Measurements from ENCODE around the gene ASAP2.

Gene ASAP2

GRCh38 chr2:9249020-9249800 is 42.6 kb downstream of the ASAP2 start:
- H3K4me1 ChIP-seq (ENCODE audit: control insufficient read depth, insufficient read depth, low read length, poor library complexity, severe bottlenecking): no peaks in the 10 kb centered on the region
- DNase-seq: no peak
- no peaks in the 10 kb centered on the region for H3K36me3 ChIP-seq (ENCODE audit: control insufficient read depth, insufficient read depth, low read length)
- no peaks in the 10 kb centered on the region for H3K27me3 ChIP-seq (replicated peaks; ENCODE audit: control insufficient read depth, insufficient read depth, low read length, poor library complexity, severe bottlenecking)
- H3K9me3 ChIP-seq (ENCODE audit: control insufficient read depth, low read length): no peaks in the 10 kb centered on the region
- H3K4me3 ChIP-seq (ENCODE audit: insufficient read depth, low read depth, low read length, poor library complexity, severe bottlenecking): no peak overlapping the region
- no peak overlapping the region for H3K27ac ChIP-seq (ENCODE audit: insufficient read depth, low read length, poor library complexity, severe bottlenecking)

GRCh38 chr2:9250091-9250490 is 43.5 kb downstream of the ASAP2 start:
- Histone ChIP-seq H3K36me3 (ENCODE audit: control insufficient read depth, insufficient read depth, low read length) (no peaks in the 10 kb centered on the region), H3K9me3 (ENCODE audit: control insufficient read depth, low read length) (no peaks in the 10 kb centered on the region), H3K27ac (ENCODE audit: insufficient read depth, low read length, poor library complexity, severe bottlenecking) (no peak overlapping the region), H3K4me1 (ENCODE audit: control insufficient read depth, insufficient read depth, low read length, poor library complexity, severe bottlenecking) (no peaks in the 10 kb centered on the region), H3K27me3 (replicated peaks; ENCODE audit: control insufficient read depth, insufficient read depth, low read length, poor library complexity, severe bottlenecking) (no peaks in the 10 kb centered on the region), H3K4me3 (ENCODE audit: insufficient read depth, low read depth, low read length, poor library complexity, severe bottlenecking) (no peak overlapping the region)
- no peak for DNase-seq

GRCh38 chr2:9250498-9251153 is 44.0 kb downstream of the ASAP2 start:
- Histone ChIP-seq H3K4me1 (ENCODE audit: control insufficient read depth, insufficient read depth, low read length, poor library complexity, severe bottlenecking) (no peaks in the 10 kb centered on the region), H3K27ac (ENCODE audit: insufficient read depth, low read length, poor library complexity, severe bottlenecking) (no peak overlapping the region), H3K9me3 (ENCODE audit: control insufficient read depth, low read length) (no peaks in the 10 kb centered on the region), H3K36me3 (ENCODE audit: control insufficient read depth, insufficient read depth, low read length) (no peaks in the 10 kb centered on the region), H3K27me3 (replicated peaks; ENCODE audit: control insufficient read depth, insufficient read depth, low read length, poor library complexity, severe bottlenecking) (no peaks in the 10 kb centered on the region), H3K4me3 (ENCODE audit: insufficient read depth, low read depth, low read length, poor library complexity, severe bottlenecking) (no peak overlapping the region)
- DNase-seq: no peak

- Histone ChIP-seq H3K4me3 (ENCODE audit: insufficient read depth, low read depth, low read length, poor library complexity, severe bottlenecking) (no peak overlapping the region), H3K4me1 (ENCODE audit: control insufficient read depth, insufficient read depth, low read length, poor library complexity, severe bottlenecking) (no peaks in the 10 kb centered on the region), H3K27me3 (replicated peaks; ENCODE audit: control insufficient read depth, insufficient read depth, low read length, poor library complexity, severe bottlenecking) (no peaks in the 10 kb centered on the region), H3K36me3 (ENCODE audit: control insufficient read depth, insufficient read depth, low read length) (no peaks in the 10 kb centered on the region), H3K9me3 (ENCODE audit: control insufficient read depth, low read length) (no peaks in the 10 kb centered on the region), H3K27ac (ENCODE audit: insufficient read depth, low read length, poor library complexity, severe bottlenecking) (no peak overlapping the region)
- DNase-seq: no peak
These were observed 44.8 kb downstream of the ASAP2 start for GRCh38 chr2:9251154-9252001.

- Histone ChIP-seq H3K4me3 (ENCODE audit: insufficient read depth, low read depth, low read length, poor library complexity, severe bottlenecking) (no peak overlapping the region), H3K27me3 (replicated peaks; ENCODE audit: control insufficient read depth, insufficient read depth, low read length, poor library complexity, severe bottlenecking) (no peaks in the 10 kb centered on the region), H3K4me1 (ENCODE audit: control insufficient read depth, insufficient read depth, low read length, poor library complexity, severe bottlenecking) (no peaks in the 10 kb centered on the region), H3K36me3 (ENCODE audit: control insufficient read depth, insufficient read depth, low read length) (no peaks in the 10 kb centered on the region), H3K27ac (ENCODE audit: insufficient read depth, low read length, poor library complexity, severe bottlenecking) (no peak overlapping the region), H3K9me3 (ENCODE audit: control insufficient read depth, low read length) (no peaks in the 10 kb centered on the region)
- no peak for DNase-seq
These were observed 45.4 kb downstream of the ASAP2 start for GRCh38 chr2:9252002-9252357.

- Histone ChIP-seq H3K27me3 (replicated peaks; ENCODE audit: control insufficient read depth, insufficient read depth, low read length, poor library complexity, severe bottlenecking) (no peaks in the 10 kb centered on the region), H3K27ac (ENCODE audit: insufficient read depth, low read length, poor library complexity, severe bottlenecking) (no peak overlapping the region), H3K36me3 (ENCODE audit: control insufficient read depth, insufficient read depth, low read length) (no peaks in the 10 kb centered on the region), H3K4me1 (ENCODE audit: control insufficient read depth, insufficient read depth, low read length, poor library complexity, severe bottlenecking) (no peaks in the 10 kb centered on the region), H3K9me3 (ENCODE audit: control insufficient read depth, low read length) (no peaks in the 10 kb centered on the region), H3K4me3 (ENCODE audit: insufficient read depth, low read depth, low read length, poor library complexity, severe bottlenecking) (no peak overlapping the region)
- DNase-seq: no peak
These were observed 48.8 kb downstream of the ASAP2 start for GRCh38 chr2:9255416-9255815.

- DNase-seq: no peak
- Histone ChIP-seq H3K4me1 (ENCODE audit: control insufficient read depth, insufficient read depth, low read length, poor library complexity, severe bottlenecking) (no peaks in the 10 kb centered on the region), H3K9me3 (ENCODE audit: control insufficient read depth, low read length) (no peaks in the 10 kb centered on the region), H3K36me3 (ENCODE audit: control insufficient read depth, insufficient read depth, low read length) (no peaks in the 10 kb centered on the region), H3K27ac (ENCODE audit: insufficient read depth, low read length, poor library complexity, severe bottlenecking) (no peak overlapping the region), H3K4me3 (ENCODE audit: insufficient read depth, low read depth, low read length, poor library complexity, severe bottlenecking) (no peak overlapping the region), H3K27me3 (replicated peaks; ENCODE audit: control insufficient read depth, insufficient read depth, low read length, poor library complexity, severe bottlenecking) (no peaks in the 10 kb centered on the region)
These were observed 49.5 kb downstream of the ASAP2 start for GRCh38 chr2:9256147-9256546.

- Histone ChIP-seq H3K27me3 (replicated peaks; ENCODE audit: control insufficient read depth, insufficient read depth, low read length, poor library complexity, severe bottlenecking) (no peaks in the 10 kb centered on the region), H3K36me3 (ENCODE audit: control insufficient read depth, insufficient read depth, low read length) (no peaks in the 10 kb centered on the region), H3K4me1 (ENCODE audit: control insufficient read depth, insufficient read depth, low read length, poor library complexity, severe bottlenecking) (no peaks in the 10 kb centered on the region), H3K9me3 (ENCODE audit: control insufficient read depth, low read length) (no peaks in the 10 kb centered on the region), H3K4me3 (ENCODE audit: insufficient read depth, low read depth, low read length, poor library complexity, severe bottlenecking) (no peak overlapping the region), H3K27ac (ENCODE audit: insufficient read depth, low read length, poor library complexity, severe bottlenecking) (no peak overlapping the region)
- DNase-seq: no peak
These were observed 50.0 kb downstream of the ASAP2 start for GRCh38 chr2:9256570-9257043.

GRCh38 chr2:9258501-9258900 is 51.9 kb downstream of the ASAP2 start:
- Histone ChIP-seq H3K4me3 (ENCODE audit: insufficient read depth, low read depth, low read length, poor library complexity, severe bottlenecking) (no peak overlapping the region), H3K9me3 (ENCODE audit: control insufficient read depth, low read length) (no peaks in the 10 kb centered on the region), H3K4me1 (ENCODE audit: control insufficient read depth, insufficient read depth, low read length, poor library complexity, severe bottlenecking) (no peaks in the 10 kb centered on the region), H3K36me3 (ENCODE audit: control insufficient read depth, insufficient read depth, low read length) (no peaks in the 10 kb centered on the region), H3K27me3 (replicated peaks; ENCODE audit: control insufficient read depth, insufficient read depth, low read length, poor library complexity, severe bottlenecking) (no peaks in the 10 kb centered on the region), H3K27ac (ENCODE audit: insufficient read depth, low read length, poor library complexity, severe bottlenecking) (no peak overlapping the region)
- DNase-seq: no peak

GRCh38 chr2:9258953-9259399 is 52.4 kb downstream of the ASAP2 start:
- Histone ChIP-seq H3K4me3 (ENCODE audit: insufficient read depth, low read depth, low read length, poor library complexity, severe bottlenecking) (no peak overlapping the region), H3K27ac (ENCODE audit: insufficient read depth, low read length, poor library complexity, severe bottlenecking) (no peak overlapping the region), H3K9me3 (ENCODE audit: control insufficient read depth, low read length) (no peaks in the 10 kb centered on the region), H3K36me3 (ENCODE audit: control insufficient read depth, insufficient read depth, low read length) (no peaks in the 10 kb centered on the region), H3K27me3 (replicated peaks; ENCODE audit: control insufficient read depth, insufficient read depth, low read length, poor library complexity, severe bottlenecking) (no peaks in the 10 kb centered on the region), H3K4me1 (ENCODE audit: control insufficient read depth, insufficient read depth, low read length, poor library complexity, severe bottlenecking) (no peaks in the 10 kb centered on the region)
- DNase-seq: no peak

Measured in effector memory CD4-positive, alpha-beta T cell (primary cell).